GM21737 (cell line): ENCODE results near the gene TSPAN31.
"Not testable (repeated sequence)": the region's sequence is repeated elsewhere in the genome, so short reads cannot be mapped to it uniquely, and the experiment has no call there.

Experiments
- ATAC-seq: cut with Tn5 transposase; IDR thresholded peaks from one replicate; pipeline ENCODE4 v1.9.1; 2021; ENCODE audit warnings: mild to moderate bottlenecking, moderate library complexity; ENCODE audit not compliant: unreplicated experiment

The TSPAN31 gene

GRCh38 chr12:57721846-57722608 is 22.8 kb upstream of the TSPAN31 start:
- ATAC-seq: not testable (repeated sequence)

GRCh38 chr12:57722716-57723629 is 21.9 kb upstream of the TSPAN31 start:
- ATAC-seq: no peak

GRCh38 chr12:57723630-57723962 is 21.2 kb upstream of the TSPAN31 start:
- no peak for ATAC-seq

GRCh38 chr12:57724003-57724935 is 20.6 kb upstream of the TSPAN31 start:
- ATAC-seq: no peak

GRCh38 chr12:57724936-57725740 is 19.7 kb upstream of the TSPAN31 start:
- ATAC-seq: no peak

- no peak for ATAC-seq
Measured at GRCh38 chr12:57725851-57726150, 19.0 kb upstream of the TSPAN31 start.

GRCh38 chr12:57726151-57726883 is 18.5 kb upstream of the TSPAN31 start:
- no peak for ATAC-seq

- no peak for ATAC-seq
Measured at GRCh38 chr12:57726884-57727757, 17.7 kb upstream of the TSPAN31 start.

- no peak for ATAC-seq
Measured at GRCh38 chr12:57727758-57728395, 17.0 kb upstream of the TSPAN31 start.

- ATAC-seq: no peak
Measured at GRCh38 chr12:57729321-57729844, 15.5 kb upstream of the TSPAN31 start.

- no peak for ATAC-seq
Measured at GRCh38 chr12:57730336-57731067, 14.3 kb upstream of the TSPAN31 start.

- ATAC-seq: no peak
Measured at GRCh38 chr12:57731411-57732080, 13.3 kb upstream of the TSPAN31 start.

- ATAC-seq: no peak
Measured at GRCh38 chr12:57732270-57732669, 12.6 kb upstream of the TSPAN31 start.

GRCh38 chr12:57732726-57733593 is 11.9 kb upstream of the TSPAN31 start:
- ATAC-seq: no peak

GRCh38 chr12:57733928-57734327 is 10.9 kb upstream of the TSPAN31 start:
- no peak for ATAC-seq

- ATAC-seq: no peak
Measured at GRCh38 chr12:57734591-57734990, 10.2 kb upstream of the TSPAN31 start.
